ENCODE results near the gene WBP1L. TPM values are rescaled to one million over a fixed set of nuclear protein-coding genes. Genes with fewer than 3 reads are reported as not detected.
"Not testable (repeated sequence)": the region's sequence is repeated elsewhere in the genome, so short reads cannot be mapped to it uniquely, and the experiment has no call there.

Gene WBP1L
- polyA plus RNA-seq, 3 donors = 44.3 to 45.4 (median 45.4) TPM

DNA sequence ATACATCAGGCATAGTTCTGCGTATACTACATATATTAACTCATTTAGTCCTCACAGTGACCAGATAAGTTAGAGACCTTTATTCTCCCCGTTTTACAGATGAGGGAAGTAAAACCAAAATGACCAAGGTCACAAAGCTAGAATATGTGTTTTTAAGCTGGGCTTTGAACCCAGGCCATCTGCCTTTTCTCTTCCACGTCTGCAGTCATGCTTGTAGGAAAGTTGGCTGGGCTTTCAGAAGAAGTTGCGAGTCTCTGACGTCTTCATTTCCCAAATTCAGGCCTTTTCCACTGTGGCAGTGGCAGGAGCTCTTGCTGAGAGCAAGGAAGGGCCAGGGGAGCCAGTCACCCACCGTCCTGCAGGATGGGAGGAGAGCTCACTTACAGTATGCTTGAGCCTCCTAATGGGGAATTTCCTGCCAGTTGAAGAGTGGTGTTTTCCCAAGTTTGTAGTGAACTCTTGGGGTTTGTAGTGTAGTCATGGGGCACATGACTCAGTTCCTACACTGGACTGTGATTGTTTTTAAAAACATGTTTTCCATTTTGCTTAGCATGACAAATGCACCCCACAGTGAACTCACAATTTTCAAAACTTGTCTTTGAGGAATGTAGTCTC lies 59.3 kb downstream of the WBP1L start:
- no peak for DNase-seq (ENCODE audit: low read depth in 3 of 3, low spot score in 2 of 3)

DNA sequence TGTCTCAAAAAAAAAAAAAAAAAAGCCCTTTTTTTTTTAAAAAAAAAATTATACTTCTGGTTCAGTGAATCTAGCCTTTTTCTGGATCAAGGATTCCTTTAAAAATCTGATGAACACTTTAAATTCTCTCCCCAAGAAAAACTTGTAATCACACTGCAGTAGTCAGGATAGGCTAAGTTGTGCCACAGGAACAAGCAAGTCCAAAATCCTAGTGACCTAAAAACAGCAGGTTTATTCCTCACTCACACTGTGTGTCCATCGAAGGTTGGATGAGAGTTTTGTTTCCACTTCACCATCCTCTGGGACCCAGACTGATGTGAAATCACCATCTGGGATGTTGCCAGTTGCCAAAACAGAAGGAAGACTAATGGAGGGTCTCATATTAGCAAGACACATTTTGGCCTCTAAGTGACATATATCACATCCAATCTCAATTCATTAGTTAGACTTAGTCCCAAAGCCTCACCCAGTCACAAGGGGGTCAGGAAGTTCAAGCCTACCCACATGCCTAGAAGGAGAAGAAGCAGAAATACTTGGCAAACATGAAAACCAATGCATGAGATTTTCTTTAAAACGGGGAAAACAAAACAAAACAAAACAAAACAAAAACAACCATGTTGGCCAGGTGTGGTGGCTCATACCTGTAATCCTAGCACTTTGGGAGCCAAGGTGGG lies 60.8 kb downstream of the WBP1L start:
- DNase-seq (ENCODE audit: low read depth in 3 of 3, low spot score in 2 of 3) = no peak

DNA sequence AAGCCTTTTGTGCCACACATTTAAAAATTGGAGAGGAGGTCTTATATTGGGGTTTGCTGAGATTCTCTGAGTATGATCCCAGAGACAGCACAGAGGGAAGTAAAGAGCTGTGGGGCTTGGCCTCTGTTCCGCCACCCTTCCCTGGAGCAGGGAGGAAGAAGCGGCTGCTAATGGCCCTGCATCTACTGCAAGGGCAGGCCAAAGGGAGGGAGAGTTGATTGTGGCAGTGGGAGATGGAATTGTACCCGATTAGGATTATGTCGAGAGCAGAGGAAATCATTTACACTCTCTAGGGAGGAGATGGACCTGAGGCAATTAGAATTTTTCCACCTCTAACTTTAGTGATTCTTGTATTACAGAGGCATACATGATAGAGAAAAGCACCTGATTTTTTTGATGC lies 64.6 kb downstream of the WBP1L start:
- DNase-seq (ENCODE audit: low read depth in 3 of 3, low spot score in 2 of 3) = no peak

DNA sequence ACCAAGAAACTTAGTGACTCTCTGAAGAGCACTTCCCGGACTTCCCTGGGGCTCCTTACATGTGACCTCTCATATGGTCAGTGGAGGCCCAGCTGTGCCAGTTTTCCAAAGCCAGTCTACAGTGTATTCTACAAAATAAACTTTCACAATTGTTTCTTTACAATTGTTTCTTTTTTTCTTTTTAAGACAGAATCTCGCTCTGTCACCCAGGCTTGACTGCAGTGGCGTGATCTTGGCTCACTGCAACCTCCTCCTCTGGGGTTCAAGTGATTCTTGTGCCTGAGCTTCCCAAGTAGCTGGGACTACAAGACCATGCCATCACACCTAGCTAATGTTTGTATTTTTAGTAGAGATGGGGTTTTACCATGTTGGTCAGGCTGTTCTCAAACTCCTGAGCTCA lies 67.6 kb downstream of the WBP1L start:
- no peak for DNase-seq (ENCODE audit: low read depth in 3 of 3, low spot score in 2 of 3)

DNA sequence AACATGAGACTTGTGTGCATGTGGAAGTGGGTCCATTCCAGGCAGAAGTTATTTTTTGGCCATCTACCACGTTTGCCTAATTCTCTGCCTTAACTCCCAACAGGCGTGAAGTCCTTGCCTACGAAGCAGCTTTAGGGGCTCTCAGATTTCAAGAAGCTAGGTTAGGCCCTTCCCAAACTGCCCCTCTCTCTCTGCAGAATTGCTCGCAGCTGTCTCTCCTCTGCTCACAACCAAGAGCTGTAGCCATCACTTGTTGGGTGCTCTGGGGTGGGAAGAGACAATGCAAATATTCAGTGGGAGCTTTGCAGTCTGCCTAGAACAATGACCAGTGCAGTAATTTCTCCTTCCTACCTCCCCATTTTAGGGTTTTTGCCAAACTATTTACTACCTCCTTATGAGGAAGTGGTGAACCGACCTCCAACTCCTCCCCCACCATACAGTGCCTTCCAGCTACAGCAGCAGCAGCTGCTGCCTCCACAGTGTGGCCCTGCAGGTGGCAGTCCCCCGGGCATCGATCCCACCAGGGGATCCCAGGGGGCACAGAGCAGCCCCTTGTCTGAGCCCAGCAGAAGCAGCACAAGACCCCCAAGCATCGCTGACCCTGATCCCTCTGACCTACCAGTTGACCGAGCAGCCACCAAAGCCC lies 68.6 kb downstream of the WBP1L start:
- DNase-seq (ENCODE audit: low read depth in 3 of 3, low spot score in 2 of 3) = no peak

DNA sequence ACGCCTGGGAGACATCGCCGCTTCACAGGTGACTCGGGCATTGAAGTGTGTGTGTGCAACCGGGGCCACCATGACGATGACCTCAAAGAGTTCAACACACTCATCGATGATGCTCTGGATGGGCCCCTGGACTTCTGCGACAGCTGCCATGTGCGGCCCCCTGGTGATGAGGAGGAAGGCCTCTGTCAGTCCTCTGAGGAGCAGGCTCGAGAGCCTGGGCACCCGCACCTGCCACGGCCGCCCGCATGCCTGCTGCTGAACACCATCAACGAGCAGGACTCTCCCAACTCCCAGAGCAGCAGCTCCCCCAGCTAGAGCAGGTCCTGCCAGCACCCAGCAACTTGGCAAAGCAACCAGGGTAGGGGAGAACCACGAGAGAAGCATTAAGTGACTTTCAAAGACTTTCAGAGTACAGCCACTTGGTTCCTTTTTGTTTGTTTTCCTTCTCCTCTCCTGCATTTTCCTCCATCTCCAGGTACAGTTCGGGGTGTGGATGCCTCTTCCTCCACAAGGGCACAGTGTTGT lies 69.3 kb downstream of the WBP1L start:
- DNase-seq (ENCODE audit: low read depth in 3 of 3, low spot score in 2 of 3) = no peak

DNA sequence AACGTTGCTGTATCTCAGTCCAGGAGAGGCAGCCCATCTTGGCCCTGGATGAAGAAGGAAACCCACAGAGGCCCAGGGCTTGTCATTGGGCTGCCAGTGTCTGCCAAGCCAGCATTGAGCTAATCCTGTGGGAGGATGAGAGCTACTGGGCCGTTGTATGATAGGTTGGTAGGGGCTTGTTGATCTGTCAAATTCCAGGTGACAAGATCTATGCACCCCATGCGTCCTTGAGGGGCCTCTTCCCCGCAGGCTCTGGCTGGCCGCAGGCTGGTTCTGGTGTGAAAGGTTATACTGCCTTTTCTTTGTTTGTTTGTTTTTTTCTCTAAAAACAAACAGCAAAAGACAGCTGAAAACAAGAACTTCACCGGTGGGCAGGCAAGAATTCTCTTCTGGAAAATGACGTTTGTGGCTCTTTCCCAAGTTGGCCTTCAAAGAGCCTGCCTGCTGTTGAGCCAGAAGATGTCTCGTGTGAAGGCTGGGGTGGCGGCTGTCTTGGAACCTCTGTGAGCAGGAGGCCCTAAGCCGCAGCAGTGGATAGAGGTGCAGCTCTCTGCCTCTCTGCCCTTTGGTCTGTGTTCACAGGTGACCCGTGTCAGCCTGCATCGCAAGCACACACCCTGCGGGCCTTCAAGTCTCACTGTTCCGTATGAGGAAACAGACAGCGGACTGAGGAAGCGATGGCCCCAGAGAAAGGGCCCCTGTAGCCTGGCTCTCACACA lies 70.1 kb downstream of the WBP1L start:
- no peak for DNase-seq (ENCODE audit: low read depth in 3 of 3, low spot score in 2 of 3)

DNA sequence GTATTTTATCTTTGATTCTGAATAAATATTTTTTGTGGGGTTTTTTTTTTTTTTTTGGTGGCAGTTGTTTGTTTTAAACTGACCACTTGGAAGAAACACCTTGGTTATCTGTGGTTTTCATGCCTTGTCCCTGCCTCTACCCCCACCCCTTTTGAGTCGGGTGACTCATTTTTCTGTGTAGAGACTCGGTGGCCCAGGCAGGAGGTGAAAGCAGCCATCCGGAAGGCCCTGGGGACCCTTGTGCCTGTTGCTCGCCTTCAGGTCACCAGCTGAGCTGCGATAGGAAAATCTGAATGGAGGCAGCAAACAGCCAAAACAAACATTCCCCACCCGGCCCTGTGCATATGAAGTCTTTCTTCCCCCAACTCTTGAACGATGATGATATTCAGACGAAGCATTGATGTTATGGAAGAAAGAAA lies 70.7 kb downstream of the WBP1L start:
- no peak for DNase-seq (ENCODE audit: low read depth in 3 of 3, low spot score in 2 of 3)

DNA sequence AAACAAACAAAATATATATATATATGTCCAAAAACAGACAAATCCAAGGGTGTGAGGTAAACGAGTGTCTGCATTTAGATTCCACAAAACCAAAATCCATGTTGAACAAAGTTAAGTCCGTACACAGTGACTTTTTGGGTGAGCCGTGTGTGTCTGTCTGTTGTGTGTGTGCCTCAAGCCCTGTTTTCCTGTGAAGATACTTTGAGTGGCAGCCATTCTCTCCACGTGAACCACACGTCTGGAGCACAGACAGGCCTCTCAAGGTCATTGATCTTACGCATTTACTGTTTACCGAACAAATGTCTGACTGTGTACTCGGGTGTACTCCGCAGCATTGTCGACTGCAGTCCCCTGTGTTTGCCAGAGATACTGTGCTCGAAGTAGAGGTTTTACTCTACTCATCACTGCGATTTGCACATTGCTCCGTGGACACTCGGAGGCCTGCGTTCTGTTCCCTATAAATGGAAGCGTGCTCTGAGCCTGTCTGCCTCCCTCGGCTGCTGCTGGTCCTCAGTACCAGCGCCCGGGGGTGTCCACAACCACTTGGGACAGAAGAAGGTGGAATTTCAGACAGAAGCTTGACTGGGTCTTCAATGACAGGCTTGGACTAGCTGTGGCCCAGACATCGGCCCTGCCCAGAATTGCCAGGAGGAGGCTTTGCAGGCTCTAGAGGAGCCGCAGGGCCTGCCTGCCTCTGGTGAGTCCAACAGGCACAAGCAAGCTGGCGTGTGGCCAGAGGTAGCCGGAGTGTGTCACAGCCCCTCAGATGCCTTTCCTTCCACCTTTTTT lies 71.3 kb downstream of the WBP1L start:
- no peak for DNase-seq (ENCODE audit: low read depth in 3 of 3, low spot score in 2 of 3)

DNA sequence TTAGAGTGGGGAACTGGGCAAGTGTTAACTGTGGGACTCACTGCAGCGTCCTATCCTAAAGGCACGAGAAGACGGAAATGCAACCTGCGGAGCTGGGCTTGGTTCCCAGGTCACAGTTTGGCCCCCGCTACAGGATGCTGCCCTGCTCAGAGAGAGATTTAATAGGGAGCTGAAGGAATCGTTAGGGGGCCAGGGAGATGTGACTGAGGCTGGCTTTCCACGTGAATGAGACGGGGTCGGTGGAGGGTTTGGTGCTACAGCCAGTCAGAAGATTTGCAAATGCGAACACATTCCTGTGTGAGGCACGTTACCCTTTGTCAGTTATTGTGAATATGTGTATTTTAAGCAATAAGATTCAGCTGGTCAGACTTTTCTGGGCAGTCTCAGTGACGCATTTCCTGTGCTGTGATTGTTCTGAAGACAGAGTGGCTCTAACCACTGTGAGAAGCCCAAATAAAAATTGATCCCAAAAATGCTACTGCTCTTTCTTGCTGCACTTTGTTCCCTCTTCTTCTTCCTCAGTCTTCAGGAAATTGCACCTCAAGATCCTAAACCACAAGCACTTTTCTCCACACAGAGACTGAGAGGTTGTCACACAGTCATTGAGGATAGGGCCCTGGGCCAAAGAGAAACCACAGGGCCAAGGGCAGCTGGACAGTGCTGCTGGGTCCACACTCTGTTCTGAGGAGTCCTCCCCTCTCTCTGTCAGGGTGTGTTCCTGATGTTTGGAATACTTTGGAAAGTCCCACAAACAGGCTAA lies 72.2 kb downstream of the WBP1L start:
- no peak for DNase-seq (ENCODE audit: low read depth in 3 of 3, low spot score in 2 of 3)

DNA sequence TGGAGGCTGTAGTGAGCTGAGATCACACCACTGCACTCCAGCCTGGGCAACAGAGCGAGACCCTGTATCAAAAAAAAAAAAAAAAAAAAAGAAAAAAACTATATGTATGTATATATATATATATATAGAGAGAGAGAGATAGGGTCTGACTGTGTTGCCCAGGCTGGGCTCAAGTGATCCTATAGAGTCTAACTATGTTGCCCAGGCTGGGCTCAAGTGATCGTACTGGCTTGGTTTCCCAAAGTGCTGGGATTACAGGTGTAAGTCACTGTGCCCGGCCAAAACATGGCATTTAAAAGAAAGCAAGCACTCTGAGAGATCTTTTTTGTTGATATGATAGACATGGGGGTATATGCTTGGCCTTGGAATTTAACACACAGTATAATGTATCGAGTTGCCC lies 73.4 kb downstream of the WBP1L start:
- no peak for DNase-seq (ENCODE audit: low read depth in 3 of 3, low spot score in 2 of 3)

DNA sequence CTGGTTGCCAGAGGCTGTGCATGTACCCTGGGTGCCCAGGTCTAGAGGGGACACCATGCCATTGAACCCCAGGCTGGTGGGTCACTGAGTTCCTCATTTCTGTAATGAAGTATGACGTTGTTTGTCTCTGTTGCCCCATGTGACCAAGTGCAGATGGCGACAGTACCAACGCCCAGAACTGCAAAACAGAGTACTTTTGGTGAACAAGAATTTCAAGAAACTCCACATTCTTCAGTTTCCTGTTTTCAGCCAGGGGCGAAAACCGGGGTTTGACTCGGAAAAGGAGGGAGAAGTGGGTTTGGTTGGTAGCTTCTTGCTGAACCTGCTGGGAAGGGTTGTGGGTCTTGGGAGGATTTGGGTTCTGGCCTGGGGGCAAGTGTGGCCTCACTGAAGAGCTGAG lies 75.3 kb downstream of the WBP1L start:
- DNase-seq (ENCODE audit: low read depth in 3 of 3, low spot score in 2 of 3) = no peak

DNA sequence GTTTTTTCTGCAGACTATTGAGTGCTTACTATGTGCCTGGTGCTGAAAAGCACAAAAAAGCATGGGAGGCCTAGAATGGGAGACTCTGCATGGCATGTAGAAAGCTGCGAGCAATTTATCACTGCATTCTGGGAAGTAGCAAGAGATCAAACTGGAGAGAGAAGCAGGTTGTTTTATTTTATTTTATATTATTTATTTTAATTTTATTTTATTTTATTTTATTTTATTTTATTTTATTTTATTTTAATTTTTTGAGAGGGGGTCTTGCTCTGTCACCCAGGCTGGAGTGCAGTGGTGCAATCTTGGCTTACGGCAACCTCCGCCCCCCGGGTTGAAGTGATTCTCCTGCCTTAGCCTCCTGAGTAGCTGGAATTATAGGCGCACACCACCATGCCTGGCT lies 76.3 kb downstream of the WBP1L start:
- DNase-seq (ENCODE audit: low read depth in 3 of 3, low spot score in 2 of 3) = not testable (repeated sequence)

DNA sequence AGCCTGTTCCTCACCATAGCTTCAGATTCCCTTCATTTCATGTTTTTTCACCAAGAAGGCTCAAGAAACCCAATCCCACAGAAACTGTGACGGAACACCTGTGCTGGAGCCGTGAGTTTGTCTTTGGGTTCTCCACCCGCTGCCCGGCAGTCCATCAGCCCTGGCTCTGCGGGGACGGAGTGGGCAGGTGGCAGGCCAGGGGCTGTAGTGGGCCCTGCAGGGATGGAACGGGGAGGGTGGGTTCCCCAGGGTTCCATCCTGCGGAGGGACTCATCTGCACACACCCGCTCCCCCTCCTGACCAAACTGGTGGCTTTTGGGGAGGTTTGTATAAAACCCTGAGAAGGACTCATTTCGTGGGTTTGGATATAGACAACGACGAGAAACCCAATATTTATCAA lies 78.5 kb downstream of the WBP1L start:
- no peak for DNase-seq (ENCODE audit: low read depth in 3 of 3, low spot score in 2 of 3)

DNA sequence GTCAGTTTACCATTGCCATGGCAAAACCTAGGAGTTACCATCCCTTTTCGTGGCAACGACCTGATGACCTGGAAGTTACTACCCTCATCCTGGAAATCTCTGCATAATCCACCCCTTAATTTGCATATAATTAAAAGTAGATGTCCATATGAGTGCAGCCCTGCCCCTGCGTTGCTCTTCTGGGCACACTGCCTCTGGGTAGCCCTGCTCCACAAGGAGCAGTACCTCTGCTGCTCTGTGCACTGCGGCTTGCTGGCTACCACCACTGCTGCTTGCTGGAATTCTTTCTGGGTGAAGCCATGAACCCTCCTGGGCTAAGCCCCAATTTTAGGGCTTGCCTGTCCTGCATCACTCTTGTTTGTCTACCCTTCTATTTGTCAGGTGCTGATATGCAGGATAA lies 80.9 kb downstream of the WBP1L start:
- no peak for DNase-seq (ENCODE audit: low read depth in 3 of 3, low spot score in 2 of 3)

DNA sequence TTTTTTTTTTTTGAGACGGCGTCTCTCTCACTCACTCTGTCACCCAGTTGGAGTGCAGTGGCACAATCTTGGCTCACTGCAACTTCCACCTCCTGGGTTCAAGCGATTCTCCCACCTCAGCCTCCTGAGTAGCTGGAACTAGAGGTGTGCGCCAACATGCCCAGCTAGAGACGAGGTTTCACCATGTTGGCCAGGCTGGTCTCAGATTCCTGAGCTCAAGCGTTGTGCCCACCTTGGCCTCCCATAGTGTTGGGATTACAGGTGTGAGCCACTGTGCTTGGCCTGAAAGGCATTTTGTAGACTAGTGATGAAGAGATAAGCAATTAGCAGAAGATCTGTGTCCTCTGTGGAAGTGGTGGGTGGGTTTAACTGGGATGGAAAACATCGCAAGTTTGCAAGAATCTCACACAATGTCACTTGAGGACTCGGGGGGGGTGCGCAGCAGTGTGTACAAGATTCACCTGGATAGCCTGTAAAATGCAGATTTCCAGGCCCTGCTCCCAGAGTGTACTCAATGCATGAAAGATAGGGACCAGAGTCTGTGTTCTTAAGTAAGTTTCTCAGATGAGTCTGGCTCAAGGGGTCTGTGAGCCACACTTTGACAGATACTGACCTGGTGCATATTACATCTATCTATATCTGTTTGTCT lies 82.5 kb downstream of the WBP1L start:
- DNase-seq (ENCODE audit: low read depth in 3 of 3, low spot score in 2 of 3) = no peak

DNA sequence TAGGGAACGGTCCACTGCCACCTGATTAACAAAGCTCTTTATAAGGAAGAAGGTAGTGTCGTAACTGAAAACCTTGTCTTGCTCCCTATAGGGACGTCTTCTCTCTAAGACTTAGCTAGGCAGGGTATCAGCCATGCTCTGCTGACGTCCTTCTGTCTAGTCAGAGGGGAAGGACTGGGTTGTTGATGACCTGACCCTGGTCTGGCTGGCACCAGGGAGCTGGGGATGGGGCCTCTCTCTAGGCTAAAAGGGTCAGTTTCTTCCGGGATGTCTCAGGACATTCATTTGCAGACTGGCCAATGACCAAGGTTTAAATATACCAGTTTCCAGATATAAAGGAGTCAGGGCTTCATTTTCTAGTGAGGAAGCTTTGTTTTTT lies 83.8 kb downstream of the WBP1L start:
- no peak for DNase-seq (ENCODE audit: low read depth in 3 of 3, low spot score in 2 of 3)

DNA sequence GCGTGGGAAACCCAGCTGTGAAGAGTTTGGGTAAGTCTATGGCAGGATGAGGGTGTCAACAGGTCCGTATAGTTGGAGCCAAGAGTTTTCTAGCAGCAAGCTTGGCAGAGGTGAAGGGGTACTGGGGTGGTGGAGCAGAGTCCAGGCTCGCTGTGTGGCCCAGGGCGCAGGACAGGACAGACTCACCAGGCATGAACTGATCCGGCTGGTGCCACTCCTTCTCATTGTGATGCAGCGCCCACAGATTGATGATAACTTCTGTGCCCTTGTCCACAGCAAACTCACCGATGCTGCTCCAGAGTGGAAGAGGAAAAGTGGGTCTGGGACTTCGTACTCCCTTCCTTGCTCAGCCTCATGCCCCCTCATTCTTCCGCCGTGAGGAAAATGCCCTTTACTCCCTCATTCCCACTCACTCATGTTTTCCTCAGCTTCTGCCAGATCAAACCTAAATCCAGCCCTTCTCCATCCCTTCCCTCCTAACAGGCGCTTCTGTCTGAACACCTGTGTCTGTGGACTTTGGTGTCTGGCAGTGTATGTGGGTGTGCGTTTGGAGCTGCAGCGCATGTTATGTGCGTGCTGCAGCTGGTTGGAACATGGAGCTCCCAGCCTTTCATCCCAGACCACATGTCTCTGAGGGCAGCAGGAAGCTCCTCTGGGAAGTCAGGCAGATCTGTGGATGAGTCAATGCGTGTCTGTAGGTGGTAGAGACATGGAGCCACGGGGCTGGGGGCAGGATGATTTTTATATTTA lies 87.7 kb downstream of the WBP1L start:
- DNase-seq (ENCODE audit: low read depth in 3 of 3, low spot score in 2 of 3) = no peak

DNA sequence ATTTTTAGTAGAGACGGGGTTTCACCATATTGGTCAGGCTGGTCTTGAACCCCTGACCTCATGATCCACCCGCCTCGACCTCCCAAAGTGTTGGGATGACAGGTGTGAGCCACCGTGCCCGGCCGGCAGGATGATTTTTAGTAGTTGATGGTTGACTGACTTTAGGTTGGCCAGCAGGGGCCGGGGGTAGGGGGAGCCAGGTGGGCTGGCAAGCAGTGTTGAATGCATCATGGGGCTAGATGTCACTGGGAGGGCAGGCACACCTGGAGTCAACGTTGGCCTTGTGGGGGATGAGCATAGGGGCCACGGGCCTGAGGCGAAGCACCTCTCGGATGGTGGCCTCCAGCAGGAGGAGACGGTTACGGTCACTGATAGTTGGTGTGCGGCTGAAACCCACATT lies 88.5 kb downstream of the WBP1L start:
- DNase-seq (ENCODE audit: low read depth in 3 of 3, low spot score in 2 of 3) = no peak

Measured in right renal cortex interstitium (tissue), 3 donors.